T-cell (primary cell): ENCODE results near the gene GPRIN2. TPM values are rescaled to one million over a fixed set of nuclear protein-coding genes. Genes with fewer than 3 reads are reported as not detected.
"Not testable (repeated sequence)": the region's sequence is repeated elsewhere in the genome, so short reads cannot be mapped to it uniquely, and the experiment has no call there.

Experiments
- ATAC-seq, 4 experiments: fragments of 200-7000 bp in 3 of 4; fragments of 150-1000 bp in 1 of 4; cut with Tn5 transposase; replicated peaks in 1 of 4; 1 replicate in 3 of 4; 2 replicates in 1 of 4; pipeline ENCODE4 v1.10.0; 2021; ENCODE audit warnings: moderate library complexity in 3 of 4, mild to moderate bottlenecking in 2 of 4, moderate number of reproducible peaks in 1 of 4
- CTCF ChIA-PET, 2 donors: fragments of 300-600 bp; sonication (Branson Sonifier 250); formaldehyde crosslinking; loops; one replicate each; lab custom pipeline; 2022; ENCODE audit warnings: antibody characterized with exemption in 2 of 2; lab: Charles Lee
- POLR2A ChIA-PET, 2 donors: fragments of 300-600 bp; sonication (Branson Sonifier 250); formaldehyde crosslinking; loops; one replicate each; lab custom pipeline; 2022; ENCODE audit warnings: antibody characterized with exemption in 2 of 2; lab: Charles Lee
- DNase-seq, 35 experiments: peaks; one replicate each; pipeline versions ENCODE4 v3.0.0 to v3.0.0-alpha.2; 2013 to 2023
- H3K27ac ChIP-seq: one replicate; pipeline ENCODE4 v1.5.1; 2013; ENCODE audit warnings: low read length
- H3K27me3 ChIP-seq, 2 experiments: replicated peaks in 1 of 2; 1 replicate in 1 of 2; 2 replicates in 1 of 2; pipeline versions ENCODE4 v1.6.1 to v1.7.0; 2013; ENCODE audit warnings: low read length in 1 of 2, mixed read lengths in 1 of 2; ENCODE audit not compliant: control insufficient read depth in 2 of 2, insufficient read depth in 2 of 2; ENCODE audit errors: extremely low read depth in 1 of 2
- H3K36me3 ChIP-seq, 2 donors: 1 replicate in 1 of 2; 2 replicates in 1 of 2; pipeline versions ENCODE4 v1.6.1 to v1.7.0; 2013; ENCODE audit warnings: low read length in 1 of 2; ENCODE audit not compliant: control insufficient read depth in 2 of 2, insufficient read depth in 1 of 2; ENCODE audit errors: extremely low read depth in 1 of 2
- H3K4me1 ChIP-seq, 2 experiments: 1 replicate in 1 of 2; 2 replicates in 1 of 2; pipeline versions ENCODE4 v1.6.1 to v1.7.0; 2013; ENCODE audit warnings: low read length in 2 of 2, mixed read lengths in 1 of 2; ENCODE audit not compliant: insufficient read depth in 2 of 2, control insufficient read depth in 1 of 2; ENCODE audit errors: extremely low read depth in 1 of 2
- H3K4me3 ChIP-seq, 2 donors: 1 replicate in 1 of 2; 2 replicates in 1 of 2; pipeline versions ENCODE4 v1.5.1 to v1.7.0; 2013; ENCODE audit warnings: mild to moderate bottlenecking in 2 of 2, low read length in 1 of 2, moderate library complexity in 1 of 2; ENCODE audit not compliant: control insufficient read depth in 1 of 2; ENCODE audit errors: extremely low read depth in 1 of 2
- H3K9me3 ChIP-seq: 2 replicates; pipeline ENCODE4 v1.7.0; 2013
- H3K27ac Mint-ChIP-seq, 2 donors: one replicate each; pipeline ENCODE4 v1.8.0; 2020 to 2021; ENCODE audit warnings: mild to moderate bottlenecking in 2 of 2, mixed read lengths in 2 of 2
- H3K27me3 Mint-ChIP-seq, 2 donors: one replicate each; pipeline ENCODE4 v1.8.0; 2021 to 2022; ENCODE audit warnings: mixed read lengths in 2 of 2
- H3K36me3 Mint-ChIP-seq: one replicate; pipeline ENCODE4 v1.8.0; 2021; ENCODE audit warnings: mixed read lengths
- H3K4me1 Mint-ChIP-seq, 3 donors: one replicate each; pipeline ENCODE4 v1.8.0; 2020 to 2022; ENCODE audit warnings: mixed read lengths in 3 of 3, mild to moderate bottlenecking in 1 of 3
- H3K4me3 Mint-ChIP-seq, 3 donors: one replicate each; pipeline ENCODE4 v1.8.0; 2020 to 2022; ENCODE audit warnings: mild to moderate bottlenecking in 3 of 3, mixed read lengths in 3 of 3, moderate library complexity in 3 of 3
- H3K9me3 Mint-ChIP-seq, 3 donors: one replicate each; pipeline ENCODE4 v1.8.0; 2020 to 2022; ENCODE audit warnings: mixed read lengths in 3 of 3
- WGBS: methylation state at CpG from one replicate; pipeline ENCODE4 v1.1.5; 2013; ENCODE audit warnings: missing lambda C conversion rate; ENCODE audit not compliant: insufficient coverage; 5-methylcytosine and 5-hydroxymethylcytosine counted together
- total RNA-seq, 35 experiments: library from RNA in 6 of 35; stranded (reverse) in 6 of 35; fragments of 120-200 nt in 1 of 35; gene quantifications; one replicate each; pipeline versions ENCODE4 v1.2.1 to v1.2.4 and lab custom pipeline; 2013 to 2026

The GPRIN2 gene
- total RNA-seq, 5 donors from 2014 or later (not counting 1 experiment from before 2014, with no cell fraction given): not detected

DNA sequence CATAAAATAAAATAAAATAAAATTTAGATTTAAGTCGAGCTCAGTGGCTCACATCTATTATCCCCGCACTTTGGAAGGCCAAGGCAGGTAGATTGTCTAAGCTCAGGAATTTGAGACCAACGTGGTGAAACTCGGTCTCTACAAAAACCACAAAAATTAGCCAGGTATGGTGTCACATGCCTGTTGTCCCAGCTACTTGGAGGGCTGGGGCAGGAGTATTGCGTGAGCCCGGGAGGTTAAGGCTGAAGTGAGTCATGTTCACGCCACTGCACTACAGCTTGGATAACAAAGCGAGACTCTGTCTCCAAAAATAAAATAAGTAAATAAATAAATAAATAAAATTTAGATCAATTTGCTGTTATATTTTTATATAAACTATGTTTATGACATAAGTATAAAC lies 34.6 kb upstream of the GPRIN2 start:
- H3K27me3 ChIP-seq, ATAC-seq, H3K4me3 Mint-ChIP-seq, H3K27ac ChIP-seq, H3K4me3 ChIP-seq, H3K9me3 ChIP-seq, H3K27me3 Mint-ChIP-seq, DNase-seq, H3K36me3 ChIP-seq, H3K27ac Mint-ChIP-seq, H3K4me1 Mint-ChIP-seq, H3K36me3 Mint-ChIP-seq, H3K4me1 ChIP-seq, CTCF ChIA-PET, POLR2A ChIA-PET, H3K9me3 Mint-ChIP-seq: not testable (repeated sequence)
- no CpG with 5 or more reads among the region's 8 CpGs for WGBS

DNA sequence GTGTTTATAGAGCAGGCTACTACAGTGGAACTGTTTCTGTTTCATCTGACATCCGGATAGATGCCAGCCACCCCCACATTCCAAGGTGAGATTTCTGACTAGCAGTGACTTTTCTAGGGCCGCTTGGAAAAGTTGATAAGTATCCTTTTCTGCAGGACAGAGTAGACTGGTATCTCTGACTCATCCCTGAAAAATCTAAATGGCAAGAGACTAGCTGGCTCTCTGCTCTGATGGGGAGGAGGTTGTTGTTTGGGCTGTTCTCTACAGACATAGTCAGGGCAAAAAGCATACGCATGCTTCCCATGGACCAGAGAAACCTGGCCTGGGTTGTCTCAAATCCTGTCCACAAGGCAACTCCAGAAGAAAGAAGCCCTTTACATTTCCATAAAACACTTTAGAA lies 33.1 kb upstream of the GPRIN2 start:
- H3K9me3 Mint-ChIP-seq, H3K4me1 Mint-ChIP-seq, H3K27ac Mint-ChIP-seq, POLR2A ChIA-PET, H3K27me3 Mint-ChIP-seq, H3K36me3 ChIP-seq, DNase-seq, H3K4me3 Mint-ChIP-seq, H3K36me3 Mint-ChIP-seq, CTCF ChIA-PET, H3K4me3 ChIP-seq, H3K27me3 ChIP-seq, H3K9me3 ChIP-seq, H3K4me1 ChIP-seq, ATAC-seq, H3K27ac ChIP-seq: not testable (repeated sequence)
- no CpG with 5 or more reads among the region's 3 CpGs for WGBS

DNA sequence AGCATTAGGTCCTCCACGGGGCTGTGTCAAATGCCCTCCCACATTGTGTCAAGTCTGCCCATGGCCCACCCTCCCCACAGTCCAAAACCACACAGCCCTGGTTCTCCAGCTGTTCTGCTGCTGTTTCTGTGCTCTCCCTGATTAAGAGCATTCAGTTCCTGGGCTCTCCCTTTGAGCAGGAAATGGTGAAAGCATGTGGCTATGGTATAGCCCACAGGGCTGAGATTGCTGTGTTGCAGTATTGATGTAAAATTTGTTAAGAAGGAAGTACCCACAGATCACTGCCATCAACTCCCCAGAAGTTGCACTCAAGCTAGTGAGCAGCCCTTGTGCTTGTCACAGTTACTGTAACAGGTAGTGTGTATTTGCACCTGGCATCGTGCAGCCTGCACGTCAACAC lies 31.8 kb upstream of the GPRIN2 start:
- H3K4me3 Mint-ChIP-seq, H3K4me1 ChIP-seq, H3K9me3 ChIP-seq, H3K36me3 ChIP-seq, H3K36me3 Mint-ChIP-seq, H3K4me3 ChIP-seq, DNase-seq, H3K27ac Mint-ChIP-seq, H3K4me1 Mint-ChIP-seq, H3K27me3 ChIP-seq, H3K9me3 Mint-ChIP-seq, CTCF ChIA-PET, H3K27ac ChIP-seq, POLR2A ChIA-PET, H3K27me3 Mint-ChIP-seq: not testable (repeated sequence)
- WGBS: no CpG with 5 or more reads among the region's 3 CpGs
- ATAC-seq: peak in 2 of 4 experiments; percentile 29 to 43

DNA sequence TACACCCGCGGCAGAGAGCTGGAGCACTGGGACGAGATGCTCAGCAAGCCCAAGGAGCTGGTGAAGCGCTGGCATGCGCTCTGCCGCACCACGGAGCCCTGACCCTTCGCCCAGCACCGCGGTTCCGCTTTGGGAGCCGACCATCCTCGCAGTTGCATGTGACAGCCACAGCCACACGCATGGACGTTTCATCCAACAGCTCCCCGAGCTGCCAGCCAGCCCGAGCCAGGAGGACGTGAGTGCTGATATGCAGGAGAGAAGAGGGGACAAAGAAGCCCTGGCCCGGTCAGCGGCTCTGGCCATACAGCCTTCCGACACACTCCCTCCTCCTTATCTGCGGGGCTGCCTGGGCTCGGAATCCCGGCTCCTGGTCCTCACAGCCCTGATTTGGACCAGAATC lies 31.1 kb upstream of the GPRIN2 start:
- H3K36me3 ChIP-seq, H3K9me3 ChIP-seq, H3K4me3 Mint-ChIP-seq, H3K27ac ChIP-seq, H3K27me3 Mint-ChIP-seq, H3K4me3 ChIP-seq, H3K36me3 Mint-ChIP-seq, H3K27ac Mint-ChIP-seq, DNase-seq, H3K4me1 ChIP-seq, POLR2A ChIA-PET, CTCF ChIA-PET, ATAC-seq, H3K9me3 Mint-ChIP-seq, H3K4me1 Mint-ChIP-seq, H3K27me3 ChIP-seq: not testable (repeated sequence)
- no CpG with 5 or more reads among the region's 24 CpGs for WGBS

DNA sequence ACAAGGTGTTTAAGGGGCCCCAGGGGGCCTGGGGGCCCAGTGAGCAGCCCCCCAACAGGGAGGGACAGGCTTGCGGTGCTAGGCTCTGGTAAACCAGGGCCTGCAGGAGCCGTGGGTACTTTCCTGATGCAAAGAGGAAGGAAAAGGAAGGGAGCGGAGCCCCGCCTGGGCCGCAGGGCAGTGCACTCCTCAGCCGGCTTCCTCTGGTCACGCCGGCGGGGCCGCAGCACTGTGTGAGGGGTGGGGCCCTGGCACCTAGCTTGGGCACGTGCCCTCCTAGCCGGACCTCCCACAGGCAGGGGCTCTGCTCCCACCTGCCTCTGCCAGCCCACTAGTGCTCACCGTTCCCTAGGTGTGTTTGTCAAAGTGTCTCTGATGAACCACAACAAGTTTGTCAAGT lies 28.8 kb upstream of the GPRIN2 start:
- H3K27ac ChIP-seq: not testable (repeated sequence)

DNA sequence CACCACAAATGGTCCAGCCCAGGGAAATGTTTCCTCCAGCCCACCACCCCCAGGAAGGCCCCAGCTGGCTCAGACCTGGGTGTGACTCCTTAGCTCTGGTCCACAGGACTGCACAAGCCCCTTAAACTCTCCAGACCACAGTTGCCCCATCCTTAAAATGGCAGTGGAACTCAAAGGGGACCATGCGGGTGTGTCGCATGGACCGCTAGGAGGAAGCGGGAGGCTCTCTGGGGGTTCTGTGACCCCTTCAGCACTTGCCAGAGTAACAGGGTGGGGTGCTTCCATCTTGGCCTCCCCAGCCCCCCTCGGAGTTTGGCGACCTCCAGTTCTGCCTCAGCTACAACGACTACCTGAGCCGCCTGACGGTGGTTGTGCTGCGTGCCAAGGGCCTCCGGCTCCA lies 27.7 kb upstream of the GPRIN2 start:
- H3K9me3 ChIP-seq, H3K4me3 ChIP-seq, H3K4me3 Mint-ChIP-seq, H3K36me3 ChIP-seq, CTCF ChIA-PET, POLR2A ChIA-PET, DNase-seq, H3K27ac Mint-ChIP-seq, H3K9me3 Mint-ChIP-seq, H3K4me1 Mint-ChIP-seq, H3K36me3 Mint-ChIP-seq, H3K27me3 Mint-ChIP-seq, H3K27ac ChIP-seq, H3K27me3 ChIP-seq, ATAC-seq, H3K4me1 ChIP-seq: not testable (repeated sequence)
- WGBS: no CpG with 5 or more reads among the region's 11 CpGs

More for the DNA sequence above, 28.8 kb upstream of the GPRIN2 start:
- H3K4me3 Mint-ChIP-seq, H3K4me1 ChIP-seq, CTCF ChIA-PET, H3K36me3 Mint-ChIP-seq, H3K36me3 ChIP-seq, ATAC-seq, H3K9me3 ChIP-seq, H3K27me3 ChIP-seq, H3K9me3 Mint-ChIP-seq, H3K4me1 Mint-ChIP-seq, DNase-seq, H3K4me3 ChIP-seq, H3K27ac Mint-ChIP-seq, H3K27me3 Mint-ChIP-seq, POLR2A ChIA-PET: not testable (repeated sequence)
- no CpG with 5 or more reads among the region's 13 CpGs for WGBS

DNA sequence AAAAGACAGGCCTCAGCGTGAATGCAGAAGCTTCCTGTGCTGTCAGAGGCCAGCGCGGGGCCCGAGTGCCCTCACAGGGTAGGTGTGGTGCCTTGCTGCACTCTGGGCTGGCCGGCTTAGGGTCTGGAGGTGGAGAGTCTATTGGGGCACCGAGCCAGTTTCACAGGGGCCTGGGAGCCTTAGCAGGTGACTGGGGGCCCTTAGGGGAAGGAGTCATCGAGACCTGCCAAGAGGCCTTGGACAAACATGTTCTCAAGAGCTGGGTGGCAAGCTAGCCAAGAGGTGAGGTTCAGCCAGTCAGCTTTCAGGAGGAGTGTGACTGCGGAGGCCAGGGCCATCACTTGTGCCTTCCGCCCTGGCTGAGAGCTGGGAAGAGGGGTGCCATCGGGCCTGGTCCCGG lies 26.1 kb upstream of the GPRIN2 start:
- WGBS: no CpG with 5 or more reads among the region's 11 CpGs
- H3K4me3 ChIP-seq, H3K27me3 Mint-ChIP-seq, H3K4me3 Mint-ChIP-seq, DNase-seq, H3K4me1 ChIP-seq, ATAC-seq, H3K27ac Mint-ChIP-seq, H3K9me3 Mint-ChIP-seq, H3K9me3 ChIP-seq, H3K27me3 ChIP-seq, H3K27ac ChIP-seq, POLR2A ChIA-PET, H3K36me3 ChIP-seq, H3K4me1 Mint-ChIP-seq, CTCF ChIA-PET, H3K36me3 Mint-ChIP-seq: not testable (repeated sequence)
